ENCODE results near the gene AGO1.

DNA sequence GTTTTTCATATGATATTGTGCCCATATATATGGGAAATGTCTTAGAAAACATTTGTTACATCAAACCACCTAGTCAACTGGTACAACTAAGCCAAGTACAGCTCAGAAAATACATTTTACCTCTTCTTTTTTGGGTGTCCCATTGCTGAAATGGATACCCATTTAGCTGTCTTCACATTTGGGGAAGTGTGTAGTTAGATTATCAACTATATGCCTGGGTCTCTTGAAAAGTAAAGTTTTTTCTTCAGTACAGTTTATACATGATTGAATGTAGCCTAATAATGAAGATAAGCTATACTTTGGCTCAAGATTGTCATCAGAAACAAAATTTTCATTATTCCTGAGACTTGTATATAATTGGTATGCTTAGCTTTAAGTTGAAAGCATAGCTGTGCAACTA is 49.9 kb downstream of the AGO1 start:
- TF ChIP-seq, protein P1, sequence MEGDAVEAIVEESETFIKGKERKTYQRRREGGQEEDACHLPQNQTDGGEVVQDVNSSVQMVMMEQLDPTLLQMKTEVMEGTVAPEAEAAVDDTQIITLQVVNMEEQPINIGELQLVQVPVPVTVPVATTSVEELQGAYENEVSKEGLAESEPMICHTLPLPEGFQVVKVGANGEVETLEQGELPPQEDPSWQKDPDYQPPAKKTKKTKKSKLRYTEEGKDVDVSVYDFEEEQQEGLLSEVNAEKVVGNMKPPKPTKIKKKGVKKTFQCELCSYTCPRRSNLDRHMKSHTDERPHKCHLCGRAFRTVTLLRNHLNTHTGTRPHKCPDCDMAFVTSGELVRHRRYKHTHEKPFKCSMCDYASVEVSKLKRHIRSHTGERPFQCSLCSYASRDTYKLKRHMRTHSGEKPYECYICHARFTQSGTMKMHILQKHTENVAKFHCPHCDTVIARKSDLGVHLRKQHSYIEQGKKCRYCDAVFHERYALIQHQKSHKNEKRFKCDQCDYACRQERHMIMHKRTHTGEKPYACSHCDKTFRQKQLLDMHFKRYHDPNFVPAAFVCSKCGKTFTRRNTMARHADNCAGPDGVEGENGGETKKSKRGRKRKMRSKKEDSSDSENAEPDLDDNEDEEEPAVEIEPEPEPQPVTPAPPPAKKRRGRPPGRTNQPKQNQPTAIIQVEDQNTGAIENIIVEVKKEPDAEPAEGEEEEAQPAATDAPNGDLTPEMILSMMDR (IDR thresholded peaks at IDR 0.05; ENCODE audit: poor library complexity), result no peak
- TF ChIP-seq EZH2 (IDR thresholded peaks at IDR 0.05; ENCODE audit: borderline replicate concordance) (no peak), EZH2phosphoT487 (IDR thresholded peaks at IDR 0.05; ENCODE audit: low read depth, severe bottlenecking, unreplicated experiment) (no peak)
